Adrenal gland (tissue), 5 donors: ENCODE measurements around the gene PKN2.

Experiments
- POLR2A ChIP-seq, 2 donors: fragments of 450-650 bp; IDR thresholded peaks; one replicate each; pipeline ENCODE4 v1.6.1; 2017; ENCODE audit warnings: antibody characterized with exemption in 2 of 2, mild to moderate bottlenecking in 2 of 2, moderate library complexity in 1 of 2
- TF ChIP-seq, protein P1 (sequence below), 6 experiments: fragments of 450-650 bp in 4 of 6; fragments of 200-600 bp in 2 of 6; sonication (generic) in 1 of 6; IDR thresholded peaks; 1 replicate in 5 of 6; 2 replicates in 1 of 6; pipeline versions ENCODE4 v1.5.1 to v1.8.0; 2016 to 2021; ENCODE audit warnings: antibody characterized with exemption in 6 of 6, mild to moderate bottlenecking in 2 of 6, moderate library complexity in 1 of 6
- donor health status: DM: no; HTN: no; CAD: no.

DNA sequence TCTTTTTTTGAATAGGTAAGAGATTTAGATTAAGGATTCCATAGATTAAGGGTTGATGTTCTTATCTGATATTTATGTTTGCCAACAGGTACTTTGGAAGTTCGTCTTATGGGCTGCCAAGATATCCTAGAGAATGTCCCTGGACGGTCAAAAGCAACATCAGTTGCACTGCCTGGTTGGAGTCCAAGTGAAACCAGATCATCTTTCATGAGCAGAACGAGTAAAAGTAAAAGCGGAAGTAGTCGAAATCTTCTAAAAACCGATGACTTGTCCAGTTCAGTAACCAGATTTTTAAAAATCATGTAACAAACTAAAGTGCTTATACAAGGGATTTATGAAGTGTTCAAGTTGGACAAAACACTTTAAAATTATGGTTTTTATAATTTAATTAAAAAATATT lies 100.5 kb downstream of the PKN2 start:
- TF ChIP-seq, protein P1, sequence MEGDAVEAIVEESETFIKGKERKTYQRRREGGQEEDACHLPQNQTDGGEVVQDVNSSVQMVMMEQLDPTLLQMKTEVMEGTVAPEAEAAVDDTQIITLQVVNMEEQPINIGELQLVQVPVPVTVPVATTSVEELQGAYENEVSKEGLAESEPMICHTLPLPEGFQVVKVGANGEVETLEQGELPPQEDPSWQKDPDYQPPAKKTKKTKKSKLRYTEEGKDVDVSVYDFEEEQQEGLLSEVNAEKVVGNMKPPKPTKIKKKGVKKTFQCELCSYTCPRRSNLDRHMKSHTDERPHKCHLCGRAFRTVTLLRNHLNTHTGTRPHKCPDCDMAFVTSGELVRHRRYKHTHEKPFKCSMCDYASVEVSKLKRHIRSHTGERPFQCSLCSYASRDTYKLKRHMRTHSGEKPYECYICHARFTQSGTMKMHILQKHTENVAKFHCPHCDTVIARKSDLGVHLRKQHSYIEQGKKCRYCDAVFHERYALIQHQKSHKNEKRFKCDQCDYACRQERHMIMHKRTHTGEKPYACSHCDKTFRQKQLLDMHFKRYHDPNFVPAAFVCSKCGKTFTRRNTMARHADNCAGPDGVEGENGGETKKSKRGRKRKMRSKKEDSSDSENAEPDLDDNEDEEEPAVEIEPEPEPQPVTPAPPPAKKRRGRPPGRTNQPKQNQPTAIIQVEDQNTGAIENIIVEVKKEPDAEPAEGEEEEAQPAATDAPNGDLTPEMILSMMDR (IDR thresholded peaks at IDR 0.05) = no peak
- no peak for TF ChIP-seq POLR2A (IDR thresholded peaks at IDR 0.05)
